GM04503 (cell line): Measurements from ENCODE around the gene BAG1.

Experiments used
- DNase-seq: peaks from one replicate; pipeline ENCODE4 v3.0.0-alpha.2; 2012; ENCODE audit warnings: low read depth

The BAG1 gene

GRCh38 chr9:33273266-33273971 is 8.9 kb upstream of the BAG1 start:
- no peak for DNase-seq

- DNase-seq: no peak
Observed at GRCh38 chr9:33272061-33272460, 7.6 kb upstream of the BAG1 start.

- no peak for DNase-seq
Observed at GRCh38 chr9:33270146-33270545, 5.6 kb upstream of the BAG1 start.

- no peak for DNase-seq
Observed at GRCh38 chr9:33267151-33267767, 2.8 kb upstream of the BAG1 start.

- DNase-seq: no peak
Observed at GRCh38 chr9:33265211-33265865, 830 bp upstream of the BAG1 start.

- no peak for DNase-seq
Observed at GRCh38 chr9:33264003-33264472, 470 bp downstream of the BAG1 start.

- no peak for DNase-seq
Observed at GRCh38 chr9:33263131-33264002, 1.1 kb downstream of the BAG1 start.

- no peak for DNase-seq
Observed at GRCh38 chr9:33260372-33260771, 4.1 kb downstream of the BAG1 start.

GRCh38 chr9:33257276-33257675 is 7.2 kb downstream of the BAG1 start:
- DNase-seq: no peak

- DNase-seq: no peak
Observed at GRCh38 chr9:33256236-33256635, 8.3 kb downstream of the BAG1 start.

GRCh38 chr9:33255471-33255870 is 9.0 kb downstream of the BAG1 start:
- no peak for DNase-seq

GRCh38 chr9:33255014-33255413 is 9.5 kb downstream of the BAG1 start:
- no peak for DNase-seq

GRCh38 chr9:33254211-33254610 is 10.3 kb downstream of the BAG1 start:
- no peak for DNase-seq

- peak; percentile 56 for DNase-seq
Observed at GRCh38 chr9:33250458-33250995, 14.0 kb downstream of the BAG1 start.

GRCh38 chr9:33249983-33250382 is 14.5 kb downstream of the BAG1 start:
- no peak for DNase-seq

- no peak for DNase-seq
Observed at GRCh38 chr9:33249087-33249658, 15.3 kb downstream of the BAG1 start.

GRCh38 chr9:33248606-33249005 is 15.9 kb downstream of the BAG1 start:
- DNase-seq: no peak

- DNase-seq: no peak
Observed at GRCh38 chr9:33246269-33246860, 18.1 kb downstream of the BAG1 start.

GRCh38 chr9:33245341-33245740 is 19.2 kb downstream of the BAG1 start:
- no peak for DNase-seq

- no peak for DNase-seq
Observed at GRCh38 chr9:33244137-33244784, 20.2 kb downstream of the BAG1 start.
